CD4-positive, alpha-beta T cell treated with Interferon gamma for 1 hour (primary cell): ENCODE data around the gene XPC.
"Not testable (repeated sequence)": the region's sequence is repeated elsewhere in the genome, so short reads cannot be mapped to it uniquely, and the experiment has no call there.

Experiments used
- DNase-seq: peaks from one replicate; pipeline ENCODE4 v3.0.0-alpha.2; 2020

The XPC gene

DNA sequence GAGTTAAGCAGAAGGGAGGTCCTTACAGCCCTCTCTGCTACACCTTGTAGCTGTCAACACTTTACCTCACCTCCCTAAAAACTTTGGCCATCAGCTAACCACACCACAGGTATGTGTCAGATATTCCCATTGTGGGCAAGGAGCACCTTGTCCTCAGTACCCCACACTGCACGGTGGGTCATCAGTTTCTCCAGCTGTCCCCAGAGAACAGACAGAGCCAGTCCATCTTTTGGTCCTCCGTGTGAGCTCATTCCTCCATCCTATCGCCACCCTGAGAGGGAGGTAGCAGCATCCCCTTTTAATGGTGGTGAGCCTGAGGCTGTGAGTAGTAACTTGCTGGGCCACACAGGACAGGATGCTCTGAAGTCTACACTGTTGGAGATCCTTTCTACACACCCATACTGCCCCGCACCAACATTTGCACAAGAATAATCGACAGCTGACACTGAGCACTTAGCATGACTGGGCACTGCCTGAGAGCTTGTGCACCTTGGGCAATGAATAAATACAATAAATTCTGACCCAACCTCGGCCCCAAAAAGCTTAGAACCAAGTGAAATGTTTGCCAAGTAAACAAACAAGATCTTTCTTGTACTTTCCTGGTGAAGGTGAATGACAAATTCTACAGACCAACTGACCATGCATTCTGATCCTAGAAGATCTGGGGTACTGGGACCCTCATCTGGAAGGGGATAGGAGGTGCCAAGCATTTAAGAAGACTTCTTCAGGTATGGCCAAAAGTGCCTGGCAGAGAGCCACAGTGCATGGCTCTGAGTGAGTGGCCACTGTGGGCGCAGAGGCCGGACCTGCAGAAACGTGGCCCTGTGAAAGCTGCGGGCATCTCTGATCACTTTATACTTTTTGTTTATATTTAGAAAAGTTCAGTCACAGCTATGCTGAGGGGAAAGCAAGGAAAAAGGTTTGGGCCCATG lies 60.7 kb downstream of the XPC start:
- no peak for DNase-seq

DNA sequence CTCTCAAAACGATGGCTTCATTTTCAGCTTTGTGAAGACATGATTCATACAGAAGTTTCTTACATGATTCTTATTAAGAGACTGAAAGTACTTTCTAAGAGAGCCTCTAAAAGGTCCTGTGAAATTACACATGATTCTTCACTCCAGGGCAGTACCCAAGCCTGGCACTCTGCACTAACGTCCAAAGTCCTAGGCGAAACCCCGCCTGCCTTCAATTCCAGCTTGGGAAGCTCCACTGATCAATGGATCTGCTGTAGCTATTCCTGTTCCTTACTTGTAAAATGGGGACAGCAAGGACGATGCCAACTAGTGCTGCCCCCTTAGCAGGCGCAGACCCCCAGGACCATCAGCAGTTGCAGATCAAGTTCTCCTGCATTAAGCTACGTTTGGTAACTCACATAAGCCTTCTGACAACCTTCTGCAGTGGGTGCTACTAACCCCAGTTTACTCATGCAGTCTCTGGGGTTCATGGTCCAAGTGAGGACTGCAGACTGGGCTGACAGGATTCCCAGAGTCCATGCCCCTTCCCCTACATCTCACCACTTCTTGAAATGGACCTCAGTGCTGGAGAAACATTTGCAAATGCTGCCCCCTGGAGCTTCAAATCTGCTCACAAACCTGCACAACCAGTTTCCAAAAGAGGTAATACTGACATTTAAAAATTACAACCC lies 64.3 kb downstream of the XPC start:
- no peak for DNase-seq

DNA sequence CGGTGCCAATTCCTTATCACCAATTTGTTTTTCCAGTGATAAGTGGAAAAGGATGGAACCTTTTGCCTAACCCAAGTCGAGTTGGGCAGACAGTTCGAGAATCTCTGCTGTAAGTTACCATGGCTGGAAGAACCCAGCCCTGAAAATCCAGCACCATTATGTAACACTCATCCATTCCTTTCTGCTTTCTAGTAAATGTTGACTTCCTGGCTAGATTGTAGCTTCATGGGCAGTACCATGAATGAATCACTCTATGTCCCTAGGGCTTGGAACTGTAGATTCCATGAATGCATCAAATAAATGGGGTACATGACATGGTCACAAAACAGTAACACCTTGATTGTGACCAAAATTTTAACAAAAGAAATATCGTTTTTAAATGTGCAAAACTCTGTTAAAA lies 67.7 kb downstream of the XPC start:
- DNase-seq: no peak

DNA sequence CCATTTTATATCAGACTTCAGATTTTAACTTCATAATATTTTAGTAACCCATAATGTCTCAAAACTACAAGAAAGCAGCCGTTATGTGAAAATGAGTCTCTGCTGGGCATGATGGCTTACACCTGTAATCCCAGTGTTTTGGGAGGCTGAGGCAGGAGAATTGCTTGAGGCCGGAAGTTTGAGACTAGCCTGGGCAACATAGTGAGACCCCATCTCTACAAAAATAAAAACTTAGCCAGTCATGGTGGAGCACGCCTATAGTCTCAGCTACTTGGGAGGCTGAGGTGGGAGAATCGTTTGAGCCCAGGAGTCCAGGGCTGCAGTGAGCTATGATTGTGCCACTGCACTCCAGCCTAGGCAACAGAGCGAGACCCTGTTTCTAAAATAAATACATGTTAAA lies 68.6 kb downstream of the XPC start:
- DNase-seq: not testable (repeated sequence)

DNA sequence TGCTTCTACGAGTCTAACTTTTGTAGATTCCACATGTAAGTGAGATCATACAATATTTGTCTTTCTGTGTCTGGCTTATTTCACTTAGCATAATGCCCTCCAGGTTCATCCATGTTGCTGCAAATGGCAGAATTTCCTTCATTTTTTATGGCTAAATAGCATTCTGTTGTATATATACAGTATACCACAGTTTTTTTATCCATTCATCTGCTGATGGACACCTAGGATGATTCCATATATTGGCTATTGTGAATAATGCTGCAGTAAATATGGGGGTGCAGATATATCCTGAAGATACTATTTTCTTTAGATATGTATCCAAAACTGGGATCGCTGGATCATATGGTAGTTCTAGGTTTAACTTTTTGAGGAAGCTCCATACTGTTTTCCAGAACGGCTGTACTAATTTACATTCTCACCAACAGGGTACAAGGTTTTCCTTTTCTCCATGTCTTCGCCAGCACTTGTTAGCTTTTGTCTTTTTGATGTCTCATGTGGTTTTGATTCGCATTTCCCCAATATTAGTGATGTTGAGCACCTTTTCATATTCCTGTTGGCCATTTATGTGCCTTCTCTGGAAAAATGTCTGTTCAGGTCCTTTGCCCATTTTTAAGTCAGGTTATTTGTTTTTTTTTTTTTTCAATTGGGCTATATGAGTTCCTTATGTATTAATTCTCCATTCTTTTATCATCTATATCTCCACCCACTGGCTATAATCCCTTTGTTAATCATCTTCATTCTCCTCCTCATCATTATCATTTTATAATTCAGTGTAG lies 80.6 kb downstream of the XPC start:
- no peak for DNase-seq

DNA sequence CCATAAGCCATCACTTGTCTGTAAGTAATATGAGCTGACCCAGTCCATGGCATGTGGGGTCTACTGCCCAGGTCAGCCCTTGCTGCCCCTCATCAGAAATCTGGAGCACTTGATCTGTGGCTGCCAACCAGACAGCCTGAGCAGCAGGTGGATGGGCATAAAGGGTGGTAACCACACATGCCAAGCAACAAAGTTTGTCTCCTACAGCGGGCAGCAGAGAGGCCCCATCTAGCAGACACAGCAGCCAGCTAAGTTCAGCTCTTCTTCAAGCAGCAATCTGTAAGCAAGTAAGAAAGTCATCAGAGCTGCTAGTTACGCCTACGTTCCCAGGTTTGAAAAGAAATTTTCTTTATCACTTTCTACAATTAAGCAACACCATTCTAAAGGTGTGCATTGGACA lies 81.7 kb downstream of the XPC start:
- no peak for DNase-seq
